Testis (tissue), 2 donors: Measurements from ENCODE around the gene KLHL26.

ENCODE experiments used
- CTCF ChIP-seq, 3 experiments: fragments of 450-650 bp in 2 of 3; fragments of 200-600 bp in 1 of 3; sonication (generic) in 1 of 3; IDR thresholded peaks; one replicate each; pipeline ENCODE4 v1.5.1; 2016 to 2019; ENCODE audit warnings: antibody characterized with exemption in 3 of 3, mild to moderate bottlenecking in 2 of 3, moderate library complexity in 1 of 3
- POLR2A ChIP-seq: fragments of 450-650 bp; IDR thresholded peaks from one replicate; pipeline ENCODE4 v1.6.1; 2017; ENCODE audit warnings: antibody characterized with exemption, mild to moderate bottlenecking, moderate library complexity

GRCh38 chr19:18629166-18630088 lies 7.4 kb upstream of the KLHL26 start:
- TF ChIP-seq CTCF (IDR thresholded peaks at IDR 0.05): no peak
- TF ChIP-seq POLR2A: no peak
